TTC549 (cell line): ENCODE data around the gene GGA2.
"Not testable (repeated sequence)": the region's sequence is repeated elsewhere in the genome, so short reads cannot be mapped to it uniquely, and the experiment has no call there.

Experiments used
- FAIRE-seq: peaks from 2 replicates; lab custom pipeline; 2012; peaks lifted over from hg19 to GRCh38; lab: Jason Lieb, UNC

GGA2 gene

GRCh38 chr16:23504076-23504452, 6.2 kb downstream of the GGA2 start:
- FAIRE-seq, result no peak

- FAIRE-seq, result no peak
These were observed 7.8 kb downstream of the GGA2 start for GRCh38 chr16:23502466-23502865.

GRCh38 chr16:23501291-23501690, 9.0 kb downstream of the GGA2 start:
- FAIRE-seq, result no peak

- no peak for FAIRE-seq
These were observed 9.4 kb downstream of the GGA2 start for GRCh38 chr16:23500862-23501225.

GRCh38 chr16:23500212-23500861, 10.0 kb downstream of the GGA2 start:
- no peak for FAIRE-seq

- no peak for FAIRE-seq
These were observed 10.5 kb downstream of the GGA2 start for GRCh38 chr16:23499801-23500200.

- FAIRE-seq, result no peak
These were observed 11.4 kb downstream of the GGA2 start for GRCh38 chr16:23498863-23499262.

GRCh38 chr16:23497543-23497868, 12.8 kb downstream of the GGA2 start:
- no peak for FAIRE-seq

- FAIRE-seq, result no peak
These were observed 13.3 kb downstream of the GGA2 start for GRCh38 chr16:23496821-23497542.

GRCh38 chr16:23495671-23496070, 14.6 kb downstream of the GGA2 start:
- FAIRE-seq, result no peak

- FAIRE-seq, result no peak
These were observed 16.1 kb downstream of the GGA2 start for GRCh38 chr16:23494188-23494587.

GRCh38 chr16:23491490-23492391, 18.6 kb downstream of the GGA2 start:
- no peak for FAIRE-seq

- no peak for FAIRE-seq
These were observed 23.8 kb downstream of the GGA2 start for GRCh38 chr16:23486480-23486879.

- FAIRE-seq, result no peak
These were observed 24.5 kb downstream of the GGA2 start for GRCh38 chr16:23485841-23486240.

GRCh38 chr16:23485257-23485614, 25.1 kb downstream of the GGA2 start:
- FAIRE-seq, result no peak

- FAIRE-seq, result no peak
These were observed 25.6 kb downstream of the GGA2 start for GRCh38 chr16:23484510-23485256.

GRCh38 chr16:23483492-23483891, 26.8 kb downstream of the GGA2 start:
- not testable (repeated sequence) for FAIRE-seq

GRCh38 chr16:23482778-23483177, 27.5 kb downstream of the GGA2 start:
- no peak for FAIRE-seq

GRCh38 chr16:23480257-23480656, 30.0 kb downstream of the GGA2 start:
- no peak for FAIRE-seq

- no peak for FAIRE-seq
These were observed 31.2 kb downstream of the GGA2 start for GRCh38 chr16:23479138-23479537.

- no peak for FAIRE-seq
These were observed 31.7 kb downstream of the GGA2 start for GRCh38 chr16:23478566-23478965.

- FAIRE-seq, result no peak
These were observed 34.0 kb downstream of the GGA2 start for GRCh38 chr16:23476289-23476688.

- FAIRE-seq, result no peak
These were observed 40.5 kb downstream of the GGA2 start for GRCh38 chr16:23469814-23470213.
